ENCODE measurements around the gene SLC9A9.

Gene SLC9A9

DNA sequence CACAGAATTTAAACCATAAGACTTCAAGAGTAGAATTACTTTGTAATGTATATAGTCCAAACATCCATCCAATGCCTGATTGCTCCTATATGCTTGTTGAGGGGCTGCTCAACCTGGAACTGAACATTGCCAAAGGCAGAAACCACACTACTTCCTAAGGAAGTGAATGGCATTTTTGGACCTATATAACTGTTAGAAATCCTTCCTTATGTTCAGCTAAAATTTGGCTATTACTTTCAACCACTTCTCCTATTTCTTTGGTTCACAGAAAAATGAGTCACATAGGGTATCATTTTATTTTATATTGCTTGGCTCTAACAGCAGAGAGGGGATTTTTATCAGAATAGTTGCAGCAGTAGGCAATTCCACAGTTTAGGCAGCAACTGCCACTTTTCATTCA, 342.1 kb downstream of the SLC9A9 start:
- DNase-seq (ENCODE audit: low spot score), result no peak

DNA sequence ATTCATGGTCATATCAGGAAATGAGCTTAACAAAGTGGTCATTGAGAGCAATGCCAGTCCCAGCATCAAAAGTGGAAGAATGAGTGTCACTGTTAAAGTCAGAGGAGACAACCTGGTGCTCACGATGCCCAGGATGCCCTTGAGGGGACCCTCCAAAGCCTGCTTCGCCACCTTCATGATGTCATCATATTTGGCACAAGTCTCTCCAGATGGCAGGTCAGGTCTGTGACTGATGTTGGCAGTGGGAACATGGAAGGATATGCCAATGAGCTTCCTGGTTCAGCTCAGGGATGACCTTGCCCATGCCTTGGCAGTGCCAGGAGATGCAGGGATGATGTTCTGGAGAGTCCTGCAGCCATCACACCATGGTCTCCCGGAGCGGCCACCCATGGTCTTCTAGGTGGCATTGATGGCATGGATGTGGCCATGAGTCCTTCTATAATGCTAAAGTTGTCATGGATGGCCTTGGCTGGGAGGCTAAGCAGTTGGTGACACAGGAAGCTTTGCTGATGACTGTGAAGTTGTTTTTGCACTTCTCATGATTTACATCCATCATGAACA, 344.9 kb downstream of the SLC9A9 start:
- no peak for DNase-seq (ENCODE audit: low spot score)

DNA sequence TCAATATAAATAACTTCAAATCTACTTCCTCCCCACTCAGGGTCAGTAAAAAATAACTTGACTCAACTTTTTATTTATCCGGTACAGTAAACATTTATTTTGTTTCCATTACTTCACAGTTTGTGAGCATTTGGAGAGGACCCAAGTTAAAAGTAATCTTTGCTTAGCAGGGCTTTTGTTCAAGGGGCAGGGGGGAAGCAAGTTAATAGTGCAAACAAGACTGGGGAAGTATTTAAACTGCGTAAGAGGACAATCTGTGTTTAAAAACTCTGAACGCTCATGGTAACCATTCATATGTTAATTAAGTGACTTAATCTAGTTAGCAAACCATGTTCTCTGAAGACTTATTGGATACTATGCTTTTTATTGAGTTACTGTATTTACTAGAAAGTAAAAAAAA, 346.2 kb downstream of the SLC9A9 start:
- no peak for DNase-seq (ENCODE audit: low spot score)

DNA sequence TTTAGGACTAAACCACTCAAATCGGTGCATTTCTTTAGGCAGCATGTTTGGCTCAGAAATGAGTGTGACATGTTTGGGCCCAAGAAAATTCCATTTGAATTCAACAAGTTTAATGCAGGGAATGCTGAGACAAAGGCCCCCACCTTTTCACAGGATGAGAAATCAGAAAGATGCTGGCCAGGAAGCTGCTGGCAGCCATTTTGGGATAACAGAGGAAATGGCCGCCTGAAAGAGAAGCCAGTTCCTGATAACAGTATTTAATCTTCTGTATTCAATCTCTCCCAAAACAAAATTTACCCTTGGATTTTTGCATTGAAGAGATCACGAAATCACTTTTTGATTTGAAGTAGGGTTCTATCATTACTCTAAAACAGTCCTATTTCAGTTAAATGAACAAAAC, 350.9 kb downstream of the SLC9A9 start:
- no peak for DNase-seq (ENCODE audit: low spot score)

DNA sequence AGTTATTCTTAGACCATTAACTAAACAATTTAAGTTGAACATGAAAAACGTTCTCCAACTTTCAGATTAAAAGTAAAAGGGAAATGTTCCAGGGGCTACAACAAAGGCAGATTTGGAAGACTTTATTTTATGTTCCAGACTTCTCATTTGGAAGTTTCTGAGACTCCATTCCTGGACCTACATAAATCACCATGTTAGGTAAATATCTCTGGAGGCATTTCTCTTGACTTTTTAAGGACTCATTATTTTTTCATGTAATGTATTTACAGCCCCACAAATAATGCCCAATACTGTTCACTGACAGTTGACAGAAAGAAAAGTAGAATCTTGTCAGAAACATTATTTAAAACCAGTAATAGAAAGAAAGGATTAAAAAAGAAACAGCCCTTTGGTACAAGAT, 352.1 kb downstream of the SLC9A9 start:
- no peak for DNase-seq (ENCODE audit: low spot score)

DNA sequence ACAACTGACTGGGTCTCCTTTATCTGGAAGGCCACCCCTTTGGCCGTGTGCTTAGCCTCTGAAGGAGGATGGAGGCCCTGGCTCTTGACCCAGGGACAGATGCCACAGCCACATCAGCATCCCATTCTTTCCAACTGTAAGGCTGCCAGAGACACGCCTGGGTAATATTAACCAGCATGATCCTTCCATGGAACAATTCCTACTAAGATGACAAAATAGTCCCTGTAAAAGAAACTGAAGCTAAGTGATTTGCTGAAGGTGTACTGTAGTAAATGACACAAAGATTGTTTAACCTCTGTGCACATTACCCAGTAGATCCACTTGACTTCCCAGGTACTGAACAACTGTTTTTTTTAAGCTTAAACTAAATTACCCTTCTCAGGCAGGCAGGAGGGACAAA, 352.7 kb downstream of the SLC9A9 start:
- DNase-seq (ENCODE audit: low spot score), result no peak

DNA sequence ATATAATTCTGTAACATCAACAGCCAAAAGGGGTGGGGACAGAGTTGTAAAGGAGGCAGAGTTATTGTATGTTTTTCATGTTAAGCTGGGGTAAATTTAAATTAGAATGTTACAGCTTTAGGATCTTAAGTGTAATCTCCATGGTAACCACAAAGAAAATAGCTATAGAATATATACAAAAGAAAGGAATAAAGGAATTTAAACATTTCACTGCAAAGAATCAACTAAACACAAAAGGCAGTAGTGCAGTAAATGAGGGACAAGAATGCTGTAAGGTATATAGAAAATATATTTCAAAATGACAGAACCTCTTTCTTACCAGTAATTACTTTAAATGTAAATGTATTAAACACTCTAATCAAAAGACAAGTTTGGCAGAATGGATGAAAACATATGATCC, 361.7 kb downstream of the SLC9A9 start:
- DNase-seq (ENCODE audit: low spot score), result no peak

DNA sequence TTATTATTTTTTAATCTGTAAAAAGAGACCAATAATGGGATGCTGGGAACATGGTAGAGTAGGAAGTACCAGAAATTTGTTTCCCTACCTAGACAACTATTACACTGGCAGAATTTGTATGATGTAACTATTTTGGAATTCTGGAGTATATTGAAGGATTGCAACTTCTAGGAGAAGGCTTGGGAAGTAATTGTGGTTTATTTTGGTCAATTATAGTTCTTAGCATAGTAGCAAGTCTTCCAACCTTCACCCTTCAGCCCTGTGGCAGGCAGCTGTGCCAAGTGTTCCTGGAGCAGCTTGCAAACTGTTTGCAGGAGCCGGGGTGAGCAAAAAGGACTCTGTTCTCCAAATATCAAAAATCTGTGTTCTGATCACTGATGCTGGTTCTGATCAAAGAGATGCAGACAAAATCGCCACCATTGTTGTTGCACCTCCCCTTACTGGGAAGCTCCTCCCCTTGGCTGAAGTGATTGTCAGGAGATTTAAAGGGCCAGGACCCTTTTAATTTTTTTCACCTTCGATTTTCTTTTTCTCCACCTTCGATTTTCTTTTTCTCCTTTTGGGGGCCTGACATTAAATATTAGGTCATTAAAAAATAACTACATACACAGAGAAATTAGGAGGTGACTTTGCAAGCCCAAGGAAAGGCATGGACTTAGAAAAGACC, 363.3 kb downstream of the SLC9A9 start:
- DNase-seq (ENCODE audit: low spot score), result no peak

DNA sequence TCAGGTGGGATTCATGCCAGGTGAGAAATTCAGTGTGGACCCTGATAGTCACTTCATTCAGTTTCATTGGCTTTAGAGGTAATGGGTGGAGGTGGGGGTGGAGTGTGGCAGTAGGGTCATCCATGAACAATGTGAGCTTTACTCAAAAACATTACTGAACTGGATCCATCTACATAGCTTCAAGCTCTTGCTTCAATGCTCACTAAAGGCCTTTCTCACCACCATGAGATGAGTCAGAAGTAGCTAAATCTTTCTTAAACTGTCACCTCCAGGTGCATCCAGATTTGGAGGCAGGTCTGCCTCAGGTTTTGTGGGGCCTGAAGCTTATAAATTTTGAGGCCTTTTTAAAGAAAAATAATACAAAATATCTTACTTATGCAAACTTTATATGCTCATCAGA, 365.1 kb downstream of the SLC9A9 start:
- DNase-seq (ENCODE audit: low spot score), result no peak

DNA sequence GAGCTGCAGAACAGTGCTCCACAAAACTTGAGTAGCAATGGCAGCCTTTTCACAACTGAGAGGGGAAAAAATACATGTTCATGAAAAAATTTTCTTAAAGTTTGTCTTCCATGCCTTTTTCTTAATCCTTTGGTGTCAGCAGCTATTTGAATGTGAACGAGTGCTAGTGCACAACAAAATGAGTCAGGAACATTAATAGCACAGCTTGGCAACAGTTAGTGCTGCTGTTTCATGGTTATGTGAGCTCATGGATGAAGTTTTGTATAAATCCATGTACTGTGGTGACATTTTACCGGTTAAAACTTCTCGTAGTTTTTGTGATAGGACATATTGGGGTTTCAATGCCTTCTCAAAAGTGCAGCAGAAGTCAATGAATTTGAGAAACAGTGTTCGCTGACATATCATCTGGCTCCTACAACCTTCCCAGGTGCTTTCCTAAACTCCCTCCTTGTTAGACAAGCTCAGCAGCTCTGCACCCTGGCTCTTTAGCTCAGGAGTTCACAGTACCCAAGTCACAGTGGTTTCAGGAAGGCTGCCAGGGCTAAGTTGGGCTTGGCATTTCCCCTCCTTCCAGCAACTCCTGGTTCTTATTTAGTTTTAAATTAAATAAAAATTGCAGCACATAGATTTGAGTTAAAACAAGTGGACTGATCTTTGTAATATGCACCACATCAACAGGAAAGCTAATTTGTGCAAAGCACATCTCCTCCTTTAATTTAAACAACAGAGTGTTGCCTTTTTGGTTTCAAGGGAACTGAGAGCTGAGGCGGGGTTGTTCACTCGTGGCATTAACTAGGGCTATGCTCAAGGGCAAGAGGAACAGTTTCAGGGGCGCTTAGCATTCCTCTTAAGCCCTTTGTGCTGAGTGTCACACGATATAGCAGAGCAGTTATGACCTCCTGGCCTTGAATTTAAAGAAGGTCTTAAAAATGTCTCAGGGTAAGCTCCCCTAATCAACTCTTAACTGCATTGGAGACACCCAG, 365.9 kb downstream of the SLC9A9 start:
- no peak for DNase-seq (ENCODE audit: low spot score)

DNA sequence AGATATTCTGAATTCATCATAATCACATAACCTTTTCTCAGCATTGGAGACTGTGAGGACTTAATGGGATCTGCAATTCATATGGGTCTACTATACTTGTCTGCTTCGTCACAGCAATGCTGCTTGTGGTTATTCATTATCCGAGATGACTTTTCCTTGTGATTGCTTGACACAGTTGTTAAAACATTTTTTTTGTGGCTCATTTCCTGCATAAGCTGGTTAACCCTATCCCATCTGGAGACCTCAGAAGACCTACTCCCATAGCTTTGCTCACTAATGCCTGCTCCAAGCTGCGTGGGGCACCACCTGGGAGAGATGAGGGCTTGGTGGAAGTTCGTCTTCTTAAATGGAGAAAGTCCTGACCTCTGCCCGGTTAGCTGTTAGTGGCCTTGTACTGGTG, 367.9 kb downstream of the SLC9A9 start:
- DNase-seq (ENCODE audit: low spot score), result no peak

DNA sequence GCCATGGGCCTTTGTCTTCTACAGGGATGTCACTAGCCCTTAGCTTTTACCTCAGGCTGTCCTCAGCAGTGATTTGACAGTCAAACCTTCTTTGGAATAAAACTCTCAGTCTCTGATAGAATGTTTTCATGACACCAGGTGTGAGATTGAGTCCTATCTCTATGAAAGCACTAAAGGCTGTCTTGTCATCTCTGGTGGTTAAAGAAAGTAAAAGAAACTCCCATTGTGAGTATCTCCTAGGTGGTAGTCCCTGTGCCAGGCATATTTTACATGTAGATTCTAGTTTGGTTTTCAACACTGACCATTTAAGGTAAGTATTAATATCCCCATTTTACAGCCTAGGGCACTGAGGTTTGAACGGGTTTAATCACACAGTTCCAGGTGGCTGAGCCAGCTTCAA, 368.5 kb downstream of the SLC9A9 start:
- no peak for DNase-seq (ENCODE audit: low spot score)

DNA sequence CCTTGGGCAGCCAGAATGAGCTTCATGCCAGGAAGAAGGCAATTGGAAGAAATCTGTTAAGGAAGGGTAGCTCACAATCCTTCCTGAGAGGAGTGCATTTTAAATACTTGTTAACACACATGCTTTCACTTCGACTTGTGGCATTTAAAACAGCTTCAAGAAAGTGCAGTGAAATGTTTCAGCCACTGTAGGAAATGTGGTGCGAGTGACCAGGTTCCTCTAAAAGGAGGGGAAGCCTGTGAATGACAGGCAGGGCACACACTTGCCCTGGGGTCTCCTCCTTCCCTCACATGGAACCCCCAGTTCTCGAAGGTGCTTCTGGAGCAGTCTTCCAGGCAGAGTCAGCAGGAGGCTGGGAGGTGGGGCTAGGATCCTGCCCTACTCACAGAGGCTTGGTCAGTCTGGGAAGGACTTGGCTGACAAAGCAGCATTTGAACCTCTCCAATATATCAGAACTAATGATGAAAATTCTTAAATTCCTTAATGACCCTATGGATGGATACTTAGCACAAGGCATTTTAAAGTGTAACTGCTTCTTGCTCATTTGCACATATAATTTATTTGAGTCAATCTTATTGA, 370.1 kb downstream of the SLC9A9 start:
- DNase-seq (ENCODE audit: low spot score), result no peak

DNA sequence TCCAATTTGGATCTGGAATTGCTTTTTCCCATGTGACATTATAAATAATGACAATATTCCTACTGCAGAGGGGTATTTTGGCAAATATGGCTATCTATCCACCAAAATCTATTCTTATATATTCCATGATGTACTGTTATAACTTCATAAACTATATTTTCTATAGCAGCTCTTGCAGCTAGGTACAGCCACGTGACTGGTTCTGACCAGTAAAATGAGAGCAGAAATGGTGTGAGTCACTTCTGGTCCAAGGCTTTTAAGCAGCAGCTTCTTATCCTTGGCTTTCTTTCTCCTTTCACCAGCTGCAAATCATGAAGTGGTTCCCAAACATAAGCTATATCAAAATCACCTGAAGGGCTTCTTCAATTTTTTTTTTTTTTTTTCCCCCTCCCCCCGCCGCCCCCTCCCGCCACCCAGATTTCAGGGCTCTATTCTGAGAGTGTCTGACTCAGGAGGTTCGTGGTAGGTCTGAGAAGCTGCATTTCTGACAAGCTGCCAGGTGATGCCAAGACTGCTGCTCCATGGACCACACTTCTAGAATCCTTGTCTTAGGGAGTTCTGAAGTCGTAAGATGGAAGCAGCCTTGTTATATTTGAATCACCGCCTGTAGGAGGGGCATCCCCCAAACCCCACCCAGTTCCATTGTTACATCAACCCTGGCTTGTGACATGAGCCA, 371.2 kb downstream of the SLC9A9 start:
- no peak for DNase-seq (ENCODE audit: low spot score)

DNA sequence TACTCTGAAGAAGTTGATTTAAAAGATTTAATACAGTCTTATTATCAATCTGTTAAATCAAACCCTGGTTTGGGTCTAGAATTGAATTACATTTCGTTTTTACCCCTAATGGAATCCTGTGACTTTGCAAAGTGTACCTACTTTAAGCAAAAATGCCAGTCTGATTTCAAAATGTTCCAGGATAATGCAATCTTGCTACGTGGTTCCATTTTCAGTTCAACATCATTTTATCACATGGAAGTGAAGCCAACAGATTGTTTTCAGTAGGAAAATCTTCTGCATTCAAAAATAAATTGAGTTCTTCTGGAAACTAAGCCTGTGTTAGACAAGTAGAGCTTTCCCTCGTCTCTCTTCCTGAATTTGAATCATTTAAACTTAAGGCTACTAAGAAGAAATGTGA, 372.3 kb downstream of the SLC9A9 start:
- DNase-seq (ENCODE audit: low spot score), result no peak

DNA sequence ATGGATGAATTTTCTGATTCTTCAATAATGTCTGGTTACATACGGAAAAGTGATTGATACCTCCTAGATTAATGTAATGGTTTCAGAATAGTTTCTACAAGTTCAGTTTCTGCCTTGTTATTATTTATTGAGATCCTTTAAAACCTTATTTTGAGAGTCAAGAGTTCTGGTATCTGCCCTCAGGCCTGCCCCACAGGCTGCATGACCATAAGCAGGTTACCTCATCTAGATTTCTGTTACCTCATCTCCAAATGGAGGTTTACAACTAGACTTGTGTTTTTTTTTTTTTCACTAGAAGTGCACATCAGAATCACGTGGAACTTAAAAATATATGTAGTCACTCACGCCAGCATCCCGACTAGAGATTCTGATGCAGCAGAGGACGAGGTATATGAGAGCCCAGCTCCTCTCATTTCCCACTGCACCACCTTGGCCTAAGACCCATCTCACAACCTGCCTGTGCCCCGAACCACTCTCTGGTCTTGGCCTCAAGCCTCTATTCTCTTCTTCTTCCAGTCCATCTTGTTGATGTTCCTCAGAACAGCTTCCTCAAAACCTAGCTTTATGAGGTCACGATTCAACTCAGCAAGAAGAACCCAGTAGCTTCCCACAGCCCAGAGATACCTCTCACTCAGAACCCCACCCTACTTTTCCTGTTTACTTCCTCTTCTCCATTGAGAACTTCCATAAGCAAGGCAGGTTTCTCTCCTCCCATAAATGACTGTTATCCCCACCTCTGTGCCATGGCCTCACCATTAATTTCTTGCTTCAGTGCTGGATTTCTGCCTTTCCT, 375.3 kb downstream of the SLC9A9 start:
- DNase-seq (ENCODE audit: low spot score), result no peak

DNA sequence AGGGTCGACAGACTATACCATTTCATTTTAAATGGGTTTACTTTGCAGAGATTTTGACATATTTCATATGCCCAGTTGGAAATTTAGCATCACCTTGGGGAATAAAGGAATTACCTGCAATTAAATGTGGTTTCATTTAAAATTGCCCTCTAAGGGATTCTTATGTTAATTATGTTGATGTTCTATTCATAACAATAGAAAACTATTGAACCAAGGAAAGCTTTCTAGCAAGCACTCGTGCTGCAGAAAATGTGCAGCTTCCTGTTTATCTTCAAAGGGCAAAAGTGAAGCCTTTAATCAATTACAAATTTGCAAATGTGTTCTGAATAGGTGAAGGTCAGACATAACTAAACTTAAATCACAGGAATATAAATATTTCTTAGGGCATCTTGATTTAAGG, 376.6 kb downstream of the SLC9A9 start:
- DNase-seq (ENCODE audit: low spot score), result no peak

DNA sequence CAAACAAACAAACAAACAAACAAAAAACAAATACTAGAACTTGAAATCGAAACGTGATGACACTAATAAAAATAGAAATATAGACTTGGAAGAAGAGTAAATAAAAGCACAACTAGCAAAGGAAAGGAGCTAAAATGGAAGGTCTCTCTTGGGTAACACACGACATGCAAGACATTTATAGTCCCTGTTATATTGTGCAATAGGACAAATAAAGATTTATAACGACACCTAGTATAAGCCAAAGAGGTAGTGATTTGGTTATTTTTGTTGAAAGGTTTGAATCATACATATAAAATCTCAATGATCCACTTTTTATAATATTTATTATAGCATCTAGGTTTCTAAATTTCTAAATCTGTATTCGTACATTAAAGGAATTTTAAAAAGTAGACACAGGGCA, 379.1 kb downstream of the SLC9A9 start:
- no peak for DNase-seq (ENCODE audit: low spot score)

DNA sequence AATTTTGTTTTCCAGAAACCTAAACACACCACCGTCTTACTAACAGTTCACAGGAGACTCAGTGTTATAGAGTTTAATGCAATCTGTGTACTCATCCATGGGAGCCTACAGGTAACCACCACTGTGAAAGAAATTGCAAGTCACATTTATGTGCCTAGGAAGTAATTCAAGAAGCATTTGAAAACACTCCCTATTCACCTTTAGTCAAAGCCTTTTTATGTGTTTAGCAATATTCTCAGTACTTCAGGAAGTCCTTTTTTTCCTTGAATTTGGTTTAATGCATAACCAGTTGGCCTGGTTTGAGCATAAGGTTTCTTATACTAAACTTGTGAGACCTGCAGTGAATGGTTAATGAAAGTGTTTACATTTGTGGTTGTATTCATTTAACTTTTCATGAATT, 382.6 kb downstream of the SLC9A9 start:
- no peak for DNase-seq (ENCODE audit: low spot score)

DNA sequence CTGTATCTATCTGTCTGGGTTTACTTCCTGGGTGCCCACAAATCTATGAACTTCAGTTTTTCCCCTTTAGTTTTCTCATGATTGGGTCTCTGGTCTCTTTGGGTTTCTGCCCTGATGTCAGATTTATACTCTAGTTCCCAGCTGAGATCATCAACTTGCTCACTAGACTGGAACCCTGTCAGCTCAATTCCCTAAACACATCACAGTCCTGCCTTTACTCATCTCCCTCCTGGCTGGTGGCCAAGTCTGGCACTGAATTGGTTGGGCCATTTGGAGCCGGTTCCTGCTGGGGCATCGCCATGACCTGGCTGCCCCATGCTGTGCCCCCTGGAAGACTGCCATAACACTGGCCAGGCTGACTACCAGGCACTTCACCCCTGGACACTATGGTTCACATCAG, 383.4 kb downstream of the SLC9A9 start:
- DNase-seq (ENCODE audit: low spot score), result no peak

DNA sequence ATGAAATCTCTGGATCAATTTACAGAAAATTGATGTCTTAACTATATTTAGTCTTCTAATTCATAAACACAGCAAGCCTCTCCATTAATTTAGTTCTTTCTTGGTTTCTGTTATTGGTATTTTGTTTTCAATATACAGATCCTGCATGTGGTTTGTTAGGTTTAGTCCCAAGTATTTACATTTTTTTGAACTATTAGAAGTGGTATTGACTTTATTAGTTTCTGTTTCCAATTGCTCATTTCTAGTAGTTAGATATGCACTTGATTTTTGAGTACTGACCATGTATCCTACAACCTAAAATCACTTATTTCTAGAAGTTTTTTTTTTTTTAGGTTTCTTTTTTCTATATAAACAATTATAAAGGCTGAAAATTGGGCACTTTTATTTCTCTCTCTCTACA, 392.8 kb downstream of the SLC9A9 start:
- DNase-seq (ENCODE audit: low spot score), result no peak
